Mesenchymal stem cell (in vitro differentiated cells and primary cell): ENCODE measurements around the gene SIMC1.
"Not testable (repeated sequence)": the region's sequence is repeated elsewhere in the genome, so short reads cannot be mapped to it uniquely, and the experiment has no call there.

Experiments used
- DNase-seq: peaks from one replicate; pipeline ENCODE4 v3.0.0-alpha.2; 2013
- H2AFZ ChIP-seq: one replicate; pipeline ENCODE4 v1.6.1; 2013; ENCODE audit warnings: low read depth, mild to moderate bottlenecking, control low read depth, inconsistent platforms, low read length, moderate library complexity
- H2AK5ac ChIP-seq: 2 replicates; pipeline ENCODE4 v1.6.1; 2013; ENCODE audit warnings: low read length, moderate library complexity, mild to moderate bottlenecking, inconsistent platforms; ENCODE audit not compliant: severe bottlenecking
- H2BK120ac ChIP-seq: one replicate; pipeline ENCODE4 v1.6.1; 2013; ENCODE audit warnings: low read depth, mild to moderate bottlenecking, inconsistent platforms, low read length, moderate library complexity
- H2BK12ac ChIP-seq, 2 experiments: one replicate each; pipeline ENCODE4 v1.6.1; 2013; ENCODE audit warnings: inconsistent platforms in 2 of 2, low read length in 2 of 2, mild to moderate bottlenecking in 2 of 2, moderate library complexity in 2 of 2, control low read depth in 1 of 2
- H2BK15ac ChIP-seq: one replicate; pipeline ENCODE4 v1.6.1; 2013; ENCODE audit warnings: mild to moderate bottlenecking, low read depth, inconsistent platforms; ENCODE audit not compliant: poor library complexity, severe bottlenecking
- H2BK5ac ChIP-seq: 2 replicates; pipeline ENCODE4 v1.6.1; 2013; ENCODE audit warnings: low read depth, mild to moderate bottlenecking, low read length, control low read depth, inconsistent platforms; ENCODE audit not compliant: poor library complexity, severe bottlenecking
- H3K14ac ChIP-seq, 2 experiments: one replicate each; pipeline ENCODE4 v1.6.1; 2013; ENCODE audit warnings: inconsistent platforms in 2 of 2, low read length in 2 of 2, control low read depth in 1 of 2, mild to moderate bottlenecking in 1 of 2, moderate library complexity in 1 of 2
- H3K18ac ChIP-seq, 2 experiments: one replicate each; pipeline ENCODE4 v1.6.1; 2013; ENCODE audit warnings: inconsistent platforms in 2 of 2, low read length in 2 of 2, control low read depth in 1 of 2, low read depth in 1 of 2, mild to moderate bottlenecking in 1 of 2
- H3K23ac ChIP-seq, 2 experiments: one replicate each; pipeline ENCODE4 v1.6.1; 2013; ENCODE audit warnings: inconsistent platforms in 2 of 2, low read length in 2 of 2, mild to moderate bottlenecking in 2 of 2, moderate library complexity in 2 of 2, control low read depth in 1 of 2
- H3K27ac ChIP-seq: 2 replicates; pipeline ENCODE4 v1.5.1; 2013; ENCODE audit warnings: mild to moderate bottlenecking, moderate library complexity, low read length, control low read depth, inconsistent platforms; ENCODE audit not compliant: poor library complexity, severe bottlenecking
- H3K27me3 ChIP-seq, 2 experiments: 2 replicates each; pipeline versions ENCODE4 v1.6.1 to v1.7.0; 2013; ENCODE audit warnings: low read length in 2 of 2, mild to moderate bottlenecking in 2 of 2, moderate library complexity in 2 of 2, control low read depth in 1 of 2, inconsistent platforms in 1 of 2; ENCODE audit not compliant: control insufficient read depth in 1 of 2, insufficient read depth in 1 of 2
- H3K36me3 ChIP-seq, 2 experiments: 2 replicates each; pipeline versions ENCODE4 v1.6.1 to v1.7.0; 2013; ENCODE audit warnings: low read length in 2 of 2, control low read depth in 1 of 2, inconsistent platforms in 1 of 2, low read depth in 1 of 2, mild to moderate bottlenecking in 1 of 2; ENCODE audit not compliant: insufficient read depth in 2 of 2, control insufficient read depth in 1 of 2
- H3K4ac ChIP-seq, 2 experiments: one replicate each; pipeline ENCODE4 v1.6.1; 2013; ENCODE audit warnings: inconsistent platforms in 2 of 2, low read length in 2 of 2, mild to moderate bottlenecking in 2 of 2, moderate library complexity in 2 of 2, control low read depth in 1 of 2, low read depth in 1 of 2
- H3K4me1 ChIP-seq: 2 replicates; pipeline ENCODE4 v1.6.1; 2013; ENCODE audit warnings: low read depth, low read length, control low read depth; ENCODE audit not compliant: control insufficient read depth, insufficient read depth
- H3K4me2 ChIP-seq: 2 replicates; pipeline ENCODE4 v1.6.1; 2013; ENCODE audit warnings: low read length, mild to moderate bottlenecking, inconsistent platforms; ENCODE audit not compliant: poor library complexity, severe bottlenecking
- H3K4me3 ChIP-seq, 2 experiments: 2 replicates each; pipeline versions ENCODE4 v1.5.1 to v1.7.0; 2013; ENCODE audit warnings: low read length in 2 of 2, mild to moderate bottlenecking in 2 of 2, control low read depth in 1 of 2, low read depth in 1 of 2; ENCODE audit not compliant: insufficient read depth in 1 of 2
- H3K79me1 ChIP-seq: replicated peaks from 2 replicates; pipeline ENCODE4 v1.6.1; 2013; ENCODE audit warnings: mild to moderate bottlenecking, control low read depth, low read length, inconsistent platforms; ENCODE audit not compliant: poor library complexity, severe bottlenecking
- H3K9ac ChIP-seq: 2 replicates; pipeline ENCODE4 v1.7.0; 2013; ENCODE audit warnings: mild to moderate bottlenecking, low read length, moderate library complexity
- H3K9me3 ChIP-seq: 2 replicates; pipeline ENCODE4 v1.7.0; 2013; ENCODE audit warnings: mild to moderate bottlenecking, low read length; ENCODE audit not compliant: control insufficient read depth
- H4K8ac ChIP-seq: one replicate; pipeline ENCODE4 v1.6.1; 2013; ENCODE audit warnings: inconsistent platforms, mild to moderate bottlenecking, low read length, moderate library complexity
- H4K91ac ChIP-seq: one replicate; pipeline ENCODE4 v1.6.1; 2013; ENCODE audit warnings: mild to moderate bottlenecking, low read length, inconsistent platforms
- WGBS: methylation state at CpG from one replicate; pipeline ENCODE4 v1.1.7; 2013; ENCODE audit warnings: mixed read lengths; 5-methylcytosine and 5-hydroxymethylcytosine counted together

The SIMC1 gene

GRCh38 chr5:176195084-176195413, 43.2 kb upstream of the SIMC1 start:
- 54% methylated on average over 2 of the region's 6 CpGs for WGBS
- not testable (repeated sequence) for H2BK5ac ChIP-seq, H4K8ac ChIP-seq, H3K4ac ChIP-seq, DNase-seq, H3K18ac ChIP-seq, H2BK15ac ChIP-seq, H2BK12ac ChIP-seq, H3K9ac ChIP-seq, H2AK5ac ChIP-seq, H2AFZ ChIP-seq, H3K14ac ChIP-seq, H3K9me3 ChIP-seq, H3K4me3 ChIP-seq, H2BK120ac ChIP-seq, H3K23ac ChIP-seq, H4K91ac ChIP-seq, H3K4me2 ChIP-seq, H3K27ac ChIP-seq, H3K79me1 ChIP-seq, H3K36me3 ChIP-seq
- Histone ChIP-seq H3K4me1 (peaks cover 10% of the 10 kb centered on the region), H3K27me3 (peaks cover 4 to 12% of the 10 kb centered on the region in 2 experiments)

GRCh38 chr5:176195487-176196207, 42.6 kb upstream of the SIMC1 start:
- not testable (repeated sequence) for H3K14ac ChIP-seq, H2BK15ac ChIP-seq, H2BK120ac ChIP-seq, H3K9ac ChIP-seq, H3K23ac ChIP-seq, H4K8ac ChIP-seq, H3K18ac ChIP-seq, H2BK5ac ChIP-seq, H3K4ac ChIP-seq, H3K27ac ChIP-seq, H3K4me3 ChIP-seq, H2BK12ac ChIP-seq, H3K4me2 ChIP-seq, H2AK5ac ChIP-seq, DNase-seq, H4K91ac ChIP-seq, H3K9me3 ChIP-seq, H3K79me1 ChIP-seq, H3K36me3 ChIP-seq, H2AFZ ChIP-seq
- WGBS: 50% methylated on average over 1 of the region's 8 CpGs
- Histone ChIP-seq H3K27me3 (peaks cover 10 to 18% of the 10 kb centered on the region in 2 experiments), H3K4me1 (peaks cover 10% of the 10 kb centered on the region)

- H2BK5ac ChIP-seq, H4K91ac ChIP-seq, H3K23ac ChIP-seq, H3K4me3 ChIP-seq, H2BK12ac ChIP-seq, H3K9me3 ChIP-seq, H3K4me2 ChIP-seq, H2AK5ac ChIP-seq, H3K9ac ChIP-seq, DNase-seq, H3K36me3 ChIP-seq, H3K4ac ChIP-seq, H4K8ac ChIP-seq, H2BK15ac ChIP-seq, H3K27ac ChIP-seq, H3K18ac ChIP-seq, H2BK120ac ChIP-seq, H3K79me1 ChIP-seq, H3K14ac ChIP-seq, H2AFZ ChIP-seq: not testable (repeated sequence)
- peaks cover 13 to 22% of the 10 kb centered on the region in 2 experiments for H3K27me3 ChIP-seq
- WGBS: 85% methylated on average over 2 of the region's 7 CpGs
- H3K4me1 ChIP-seq: peaks cover 10% of the 10 kb centered on the region
Observed at GRCh38 chr5:176196781-176197180, 41.4 kb upstream of the SIMC1 start.

DNA sequence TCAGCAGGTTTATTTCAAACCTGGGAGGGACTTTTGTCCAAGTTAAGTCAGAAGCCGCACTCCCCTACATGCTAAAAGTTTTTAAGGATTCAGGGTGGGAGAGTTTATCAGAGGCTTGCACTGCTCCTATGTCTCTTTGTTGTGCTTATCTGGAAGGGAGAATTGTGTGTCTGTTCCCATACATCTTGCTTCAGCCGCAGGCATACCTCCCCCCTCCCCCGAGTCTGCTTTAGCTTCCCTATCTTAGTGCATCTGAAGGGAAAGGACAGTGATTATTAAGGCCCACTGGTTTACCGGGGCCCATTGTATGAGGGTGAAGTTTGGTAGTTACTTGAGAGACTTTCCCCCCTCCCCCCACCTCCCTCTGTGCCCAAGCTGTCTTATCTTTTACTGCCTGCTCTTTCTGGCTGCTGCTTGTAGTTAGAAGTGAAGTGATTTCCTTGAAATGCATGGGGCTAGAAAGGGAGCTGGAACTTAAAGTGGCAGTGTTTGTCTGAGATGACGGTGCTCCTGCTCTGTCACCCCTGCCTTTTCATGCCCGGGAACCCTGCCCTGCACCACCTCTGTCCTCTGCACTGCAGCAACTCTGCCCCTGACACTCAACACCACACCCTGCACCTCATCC, 40.9 kb upstream of the SIMC1 start:
- H2BK120ac ChIP-seq, H2BK5ac ChIP-seq: not testable (repeated sequence)

More for the DNA sequence above, 40.9 kb upstream of the SIMC1 start:
- not testable (repeated sequence) for H2AFZ ChIP-seq, H3K27ac ChIP-seq, H3K4me3 ChIP-seq, H2BK12ac ChIP-seq, H3K79me1 ChIP-seq, H3K23ac ChIP-seq, H3K4me2 ChIP-seq, H4K8ac ChIP-seq, H3K9ac ChIP-seq, H3K36me3 ChIP-seq, H3K9me3 ChIP-seq, H3K18ac ChIP-seq, H4K91ac ChIP-seq, H3K4ac ChIP-seq, H3K14ac ChIP-seq, DNase-seq, H2BK15ac ChIP-seq, H2AK5ac ChIP-seq
- H3K27me3 ChIP-seq: peaks cover 13 to 19% of the 10 kb centered on the region in 2 experiments
- H3K4me1 ChIP-seq: peaks cover 10% of the 10 kb centered on the region
- WGBS: 80% methylated on average over 1 of the region's 6 CpGs
